HG03025 (cell line): ENCODE measurements around the gene ALG2.
"Not testable (repeated sequence)": the region's sequence is repeated elsewhere in the genome, so short reads cannot be mapped to it uniquely, and the experiment has no call there.

Experiments used
- ATAC-seq: cut with Tn5 transposase; IDR thresholded peaks from one replicate; pipeline ENCODE4 v1.9.1; 2021; ENCODE audit warnings: mild to moderate bottlenecking, moderate library complexity; ENCODE audit not compliant: unreplicated experiment, low FRiP score

The ALG2 gene

GRCh38 chr9:99197124-99197630 is 24.6 kb downstream of the ALG2 start:
- no peak for ATAC-seq

GRCh38 chr9:99196484-99196883 is 25.3 kb downstream of the ALG2 start:
- ATAC-seq = not testable (repeated sequence)

GRCh38 chr9:99193466-99193821 is 28.3 kb downstream of the ALG2 start:
- ATAC-seq = no peak

GRCh38 chr9:99192786-99193465 is 28.8 kb downstream of the ALG2 start:
- no peak for ATAC-seq

- no peak for ATAC-seq
These were observed 31.0 kb downstream of the ALG2 start for GRCh38 chr9:99190597-99191283.

GRCh38 chr9:99189887-99190596 is 31.7 kb downstream of the ALG2 start:
- no peak for ATAC-seq

- ATAC-seq = no peak
These were observed 32.6 kb downstream of the ALG2 start for GRCh38 chr9:99189186-99189585.

GRCh38 chr9:99187311-99187710 is 34.4 kb downstream of the ALG2 start:
- no peak for ATAC-seq

- ATAC-seq = no peak
These were observed 35.8 kb downstream of the ALG2 start for GRCh38 chr9:99185934-99186333.

- ATAC-seq = no peak
These were observed 36.5 kb downstream of the ALG2 start for GRCh38 chr9:99185348-99185632.

GRCh38 chr9:99184475-99185347 is 37.0 kb downstream of the ALG2 start:
- no peak for ATAC-seq

GRCh38 chr9:99184110-99184474 is 37.6 kb downstream of the ALG2 start:
- ATAC-seq = no peak

- no peak for ATAC-seq
These were observed 38.1 kb downstream of the ALG2 start for GRCh38 chr9:99183616-99184015.

- no peak for ATAC-seq
These were observed 39.4 kb downstream of the ALG2 start for GRCh38 chr9:99182356-99182755.

GRCh38 chr9:99181621-99182020 is 40.1 kb downstream of the ALG2 start:
- ATAC-seq = no peak

- no peak for ATAC-seq
These were observed 40.5 kb downstream of the ALG2 start for GRCh38 chr9:99181206-99181605.

GRCh38 chr9:99180662-99181061 is 41.1 kb downstream of the ALG2 start:
- no peak for ATAC-seq

GRCh38 chr9:99180199-99180598 is 41.5 kb downstream of the ALG2 start:
- ATAC-seq = no peak

GRCh38 chr9:99178912-99179872 is 42.5 kb downstream of the ALG2 start:
- no peak for ATAC-seq
